ENCODE data around the gene DNAH5. TPM values are rescaled to one million over a fixed set of nuclear protein-coding genes. Genes with fewer than 3 reads are reported as not detected.

DNAH5 gene
- total RNA-seq, 2 experiments from 2014 or later, result not detected

GRCh38 chr5:13664377-13664776 is 280.1 kb downstream of the DNAH5 start:
- intact Hi-C loops (cut with DNase I, micrococcal nuclease), result no loop called here
- no peak for TF ChIP-seq CTCF (IDR thresholded peaks at IDR 0.05)
- no peaks in the 10 kb centered on the region for H3K36me3 Mint-ChIP-seq (ENCODE audit: low read depth)
- ATAC-seq (ENCODE audit: poor library complexity) (no peak), DNase-seq (no peak)
- no peaks in the 10 kb centered on the region for H3K27me3 Mint-ChIP-seq
- peaks cover 0 to 6% of the 10 kb centered on the region in 2 experiments for H3K9me3 ChIP-seq (ENCODE audit: control insufficient read depth in 1 of 2, insufficient read depth in 1 of 2, low read length in 2 of 2)
- H3K27ac ChIP-seq (ENCODE audit: low read depth in 1 of 2, low read length in 2 of 2), result no peak overlapping the region
- no peak overlapping the region for H3K4me3 Mint-ChIP-seq
- no peaks in the 10 kb centered on the region for H3K27me3 ChIP-seq (ENCODE audit: control insufficient read depth in 1 of 2, insufficient read depth in 2 of 2, low read length in 2 of 2)
- ChIA-PET POLR2A (no interaction called here), CTCF (no interaction called here)
- no peak overlapping the region for H3K4me3 ChIP-seq (ENCODE audit: low read length)
- H3K36me3 ChIP-seq (ENCODE audit: insufficient read depth, low read length), result no peaks in the 10 kb centered on the region
- H3K9me3 Mint-ChIP-seq, result peaks cover 2% of the 10 kb centered on the region
- H3K4me1 ChIP-seq (ENCODE audit: insufficient read depth, low read length), result no peaks in the 10 kb centered on the region
- no peak overlapping the region for H3K27ac Mint-ChIP-seq
- H3K4me1 Mint-ChIP-seq (ENCODE audit: low read depth), result no peaks in the 10 kb centered on the region

GRCh38 chr5:13662626-13663025 is 281.9 kb downstream of the DNAH5 start:
- DNase-seq, result no peak
- POLR2A ChIA-PET, result no interaction called here
- CTCF ChIA-PET, result no interaction called here
- intact Hi-C loops (cut with DNase I, micrococcal nuclease), result no loop called here
- Histone ChIP-seq H3K9me3 (ENCODE audit: control insufficient read depth in 1 of 2, insufficient read depth in 1 of 2, low read length in 2 of 2) (peaks cover 0 to 6% of the 10 kb centered on the region in 2 experiments), H3K27ac (ENCODE audit: low read depth in 1 of 2, low read length in 2 of 2) (no peak overlapping the region), H3K4me1 (ENCODE audit: insufficient read depth, low read length) (no peaks in the 10 kb centered on the region), H3K36me3 (ENCODE audit: insufficient read depth, low read length) (no peaks in the 10 kb centered on the region), H3K27me3 (ENCODE audit: control insufficient read depth in 1 of 2, insufficient read depth in 2 of 2, low read length in 2 of 2) (no peaks in the 10 kb centered on the region), H3K4me3 (ENCODE audit: low read length) (no peak overlapping the region)
- Mint-ChIP-seq H3K27ac (no peak overlapping the region), H3K27me3 (no peaks in the 10 kb centered on the region), H3K36me3 (ENCODE audit: low read depth) (no peaks in the 10 kb centered on the region), H3K9me3 (peaks cover 5% of the 10 kb centered on the region), H3K4me3 (no peak overlapping the region), H3K4me1 (ENCODE audit: low read depth) (no peaks in the 10 kb centered on the region)
- TF ChIP-seq CTCF (IDR thresholded peaks at IDR 0.05), result no peak
- no peak for ATAC-seq (ENCODE audit: poor library complexity)

- H3K27ac ChIP-seq (ENCODE audit: low read depth in 1 of 2, low read length in 2 of 2), result no peak overlapping the region
- no peak for TF ChIP-seq CTCF (IDR thresholded peaks at IDR 0.05)
- H3K36me3 ChIP-seq (ENCODE audit: insufficient read depth, low read length), result no peaks in the 10 kb centered on the region
- H3K9me3 Mint-ChIP-seq, result peaks cover 5% of the 10 kb centered on the region
- ChIA-PET CTCF (no interaction called here), POLR2A (no interaction called here)
- H3K4me3 ChIP-seq (ENCODE audit: low read length), result no peak overlapping the region
- no peaks in the 10 kb centered on the region for H3K27me3 ChIP-seq (ENCODE audit: control insufficient read depth in 1 of 2, insufficient read depth in 2 of 2, low read length in 2 of 2)
- H3K27ac Mint-ChIP-seq, result no peak overlapping the region
- no peaks in the 10 kb centered on the region for H3K27me3 Mint-ChIP-seq
- intact Hi-C loops (cut with DNase I, micrococcal nuclease), result no loop called here
- H3K4me1 ChIP-seq (ENCODE audit: insufficient read depth, low read length), result no peaks in the 10 kb centered on the region
- no peaks in the 10 kb centered on the region for H3K36me3 Mint-ChIP-seq (ENCODE audit: low read depth)
- H3K4me3 Mint-ChIP-seq, result no peak overlapping the region
- ATAC-seq (ENCODE audit: poor library complexity), result no peak
- no peak for DNase-seq
- H3K9me3 ChIP-seq (ENCODE audit: control insufficient read depth in 1 of 2, insufficient read depth in 1 of 2, low read length in 2 of 2), result peaks cover 0 to 6% of the 10 kb centered on the region in 2 experiments
- H3K4me1 Mint-ChIP-seq (ENCODE audit: low read depth), result no peaks in the 10 kb centered on the region
Observed at GRCh38 chr5:13661272-13661671, 283.2 kb downstream of the DNAH5 start.
